Heart right ventricle (tissue), 16 donors: ENCODE data around the gene LEMD2. TPM values are rescaled to one million over a fixed set of nuclear protein-coding genes. Genes with fewer than 3 reads are reported as not detected.

Experiments
- ATAC-seq, 8 donors: fragments of 200-7000 bp; cut with Tn5 transposase; one replicate each; pipeline ENCODE4 v1.9.1; 2020; ENCODE audit warnings: mild to moderate bottlenecking in 8 of 8, moderate library complexity in 8 of 8, moderate number of reproducible peaks in 1 of 8
- DNase-seq, 2 donors: peaks; one replicate each; pipeline ENCODE4 v3.0.0-alpha.2; 2020
- H3K27ac ChIP-seq, 10 donors: fragments of 200-600 bp; sonication (generic) in 2 of 10; one replicate each; pipeline versions ENCODE4 v1.5.0 to v1.8.0; 2020 to 2022; ENCODE audit warnings: mild to moderate bottlenecking in 3 of 10
- H3K27me3 ChIP-seq, 7 donors: fragments of 200-600 bp; one replicate each; pipeline ENCODE4 v1.8.0; 2021 to 2022; ENCODE audit warnings: mild to moderate bottlenecking in 2 of 7
- H3K36me3 ChIP-seq, 9 donors: fragments of 200-600 bp; sonication (generic) in 1 of 9; one replicate each; pipeline versions ENCODE4 v1.5.0 to v1.8.0; 2020 to 2022; ENCODE audit warnings: mild to moderate bottlenecking in 2 of 9
- H3K4me1 ChIP-seq, 9 donors: fragments of 200-600 bp; sonication (generic) in 1 of 9; one replicate each; pipeline versions ENCODE4 v1.5.0 to v1.8.0; 2020 to 2022; ENCODE audit warnings: mild to moderate bottlenecking in 4 of 9
- H3K4me3 ChIP-seq, 10 donors: fragments of 200-600 bp; sonication (generic) in 2 of 10; one replicate each; pipeline versions ENCODE4 v1.5.0 to v1.8.0; 2020 to 2022; ENCODE audit warnings: mild to moderate bottlenecking in 7 of 10, moderate library complexity in 2 of 10
- H3K9me3 ChIP-seq, 11 donors: fragments of 200-600 bp in 10 of 11; sonication (generic) in 2 of 11; one replicate each; pipeline versions ENCODE4 v1.5.0 to v1.8.0; 2013 to 2022; ENCODE audit warnings: mild to moderate bottlenecking in 2 of 11, control low read depth in 1 of 11, moderate library complexity in 1 of 11
- CTCF ChIP-seq, 9 donors: fragments of 200-600 bp; sonication (generic) in 2 of 9; IDR thresholded peaks; one replicate each; pipeline versions ENCODE4 v1.5.0 to v1.8.0; 2021 to 2022; ENCODE audit warnings: antibody characterized with exemption in 9 of 9, mild to moderate bottlenecking in 5 of 9, moderate library complexity in 1 of 9
- WGBS, 2 donors: extraction: QIAGEN DNeasy Blood & Tissue Kit; methylation state at CpG; one replicate each; pipeline ENCODE4 v1.1.7; 2013; ENCODE audit warnings: inconsistent platforms in 1 of 2; 5-methylcytosine and 5-hydroxymethylcytosine counted together
- intact Hi-C, 10 donors: fragments of 100-400 bp; cut with DNase I; formaldehyde crosslinking; loops; one replicate each; pipeline versions ENCODE4 v1.11.1 to v1.14.2; 2022
- polyA plus RNA-seq, 2 donors: library from polyadenylated mRNA; stranded (reverse); fragments of 200-250 nt; gene quantifications; one replicate each; pipeline ENCODE4 v1.2.3, GENCODE V29; 2013
- total RNA-seq, 10 donors: library from RNA; stranded (reverse); fragmentation: NEBNext Ultra II Directional in 3 of 10; extraction: Animal tissue kit (Norgen Biotek cat#: 25700) in 3 of 10; gene quantifications; one replicate each; pipeline versions ENCODE4 v1.2.1 to v1.2.4, GENCODE V29; 2021 to 2023
- donor health status: Arrhythmogenic right ventricular cardiomyopathy.
- donor health status: ischemic (EF 13 %, LVEDD 7.1; RV severe dilation, severe dysfunction).
- donor health status: healthy with polysubstance abuse.
- donor health status: DM: no; HTN: yes; CAD: no.
- donor health status: DM: no; HTN: no; CAD: no.
- donor health status: ischemic (EF 25% LVEDD 6.9; RV normal size, moderate dysfunction).
- donor health status: ischemic (EF 25% LVEDD 5.7; RV mildly dilated, moderate dysfunction).
- donor health status: healthy.
- donor health status: DM: yes; HTN: yes; CAD: no.
- donor health status: Ischemic cardiomyopathy.
- donor health status: ischemic (EF 35%, LVEDD 5.7; RV mildly dilated, moderate dysfunction).
- donor health status: nonischemic (EF 11% LVEDD 7.7; RV severe dilation, severe dysfunction).
- donor health status: DM: yes; HTN: yes; CAD: no.
- donor health status: PGD.
- donor health status: ischemic (EF 29% LVEDD 5.4; RV normal size, mild dysfunction).
- donor health status: nonischemic (EF 23%, LVEDD 6.1; RV moderate dilation, normal function).

The LEMD2 gene
- total and polyA plus RNA-seq, 12 donors, result 18.5 to 45.9 (median 27.0) TPM

DNA sequence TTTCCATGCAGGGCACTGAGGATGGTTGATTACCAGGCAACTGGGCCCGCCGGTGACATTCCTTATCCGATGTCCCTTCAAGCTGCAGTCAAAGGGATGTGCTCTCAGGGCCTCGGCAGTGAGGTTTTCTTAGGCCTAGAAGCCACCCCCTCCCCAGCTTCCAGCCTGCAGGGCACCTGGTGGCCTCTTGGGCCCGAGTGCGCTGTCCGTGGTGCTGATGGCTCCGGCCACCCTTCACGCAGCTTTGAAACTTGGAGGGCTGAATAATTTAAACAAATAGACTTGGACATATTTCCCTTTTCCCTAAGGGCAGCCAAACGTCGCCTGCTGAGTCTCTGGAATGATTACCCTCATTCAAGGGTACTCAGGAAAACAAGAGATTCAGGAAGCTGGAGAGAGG, 23.7 kb upstream of the LEMD2 start:
- WGBS, 2 donors, result 2 to 4% methylated on average over 11 of the region's 11 CpGs
- H3K36me3 ChIP-seq, result no peaks in the 10 kb centered on the region
- peaks cover 4 to 79% (median 57%) of the 10 kb centered on the region in 7 donors for H3K27me3 ChIP-seq
- intact Hi-C loops, result no loop called here
- H3K9me3 ChIP-seq, result no peaks in the 10 kb centered on the region
- peaks cover 0 to 18% (median 11%) of the 10 kb centered on the region in 9 donors for H3K4me1 ChIP-seq
- peak; percentile 45 to 52 for DNase-seq
- no peak overlapping the region for H3K27ac ChIP-seq
- peak in 6 of 9 donors; percentile 11 to 53 (median 34) for TF ChIP-seq CTCF (IDR thresholded peaks at IDR 0.05)
- ATAC-seq, result peak in 5 of 8 donors; percentile 55 to 65 (median 63)
- no peak overlapping the region for H3K4me3 ChIP-seq

- TF ChIP-seq CTCF (IDR thresholded peaks at IDR 0.05), result no peak
- Histone ChIP-seq H3K27ac (no peak overlapping the region), H3K36me3 (no peaks in the 10 kb centered on the region), H3K27me3 (peaks cover 4 to 66% (median 42%) of the 10 kb centered on the region in 7 donors), H3K4me1 (peaks cover 0 to 27% (median 15%) of the 10 kb centered on the region in 9 donors), H3K4me3 (no peak overlapping the region), H3K9me3 (no peaks in the 10 kb centered on the region)
- DNase-seq (no peak), ATAC-seq (no peak)
- WGBS, 2 donors, result 11 to 30% methylated on average over 2 of the region's 2 CpGs
- intact Hi-C loops, result no loop called here
Observed at GRCh38 chr6:33809594-33809993, 20.7 kb upstream of the LEMD2 start.

- Histone ChIP-seq H3K27me3 (peaks cover 1 to 61% (median 36%) of the 10 kb centered on the region in 7 donors), H3K4me1 (peaks cover 0 to 27% (median 15%) of the 10 kb centered on the region in 9 donors), H3K4me3 (no peak overlapping the region), H3K36me3 (no peaks in the 10 kb centered on the region), H3K27ac (no peak overlapping the region), H3K9me3 (no peaks in the 10 kb centered on the region)
- ATAC-seq (peak in 2 of 8 donors; percentile 25 to 26), DNase-seq (no peak)
- TF ChIP-seq CTCF (IDR thresholded peaks at IDR 0.05), result no peak
- intact Hi-C loops, result no loop called here
- 38 to 52% methylated on average over 8 of the region's 8 CpGs for WGBS, 2 donors
Observed at GRCh38 chr6:33808641-33809180, 19.8 kb upstream of the LEMD2 start.

DNA sequence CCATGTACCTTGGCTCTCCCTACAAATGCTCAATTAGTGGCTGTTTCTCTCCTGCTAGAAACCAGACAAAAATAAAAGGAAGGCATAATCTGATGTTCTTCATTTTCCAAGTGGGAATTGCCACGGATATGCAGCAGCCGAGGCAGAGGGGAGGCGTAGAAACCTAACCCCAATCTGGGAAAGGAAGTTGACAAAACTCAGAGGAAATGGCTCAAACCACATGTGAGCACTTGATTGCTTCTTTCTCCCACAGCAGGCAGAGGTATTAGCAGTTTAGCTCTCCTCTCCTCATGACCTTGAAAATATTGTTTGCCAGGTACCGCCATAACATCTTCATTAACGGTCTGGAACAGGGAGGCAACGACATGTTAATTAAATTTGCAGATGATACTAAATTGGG, 18.7 kb upstream of the LEMD2 start:
- ATAC-seq (peak in 2 of 8 donors; percentile 44 to 54), DNase-seq (no peak)
- Histone ChIP-seq H3K4me1 (peaks cover 0 to 27% (median 15%) of the 10 kb centered on the region in 9 donors), H3K4me3 (no peak overlapping the region), H3K36me3 (no peaks in the 10 kb centered on the region), H3K27me3 (peaks cover 0 to 58% (median 33%) of the 10 kb centered on the region in 7 donors), H3K27ac (peak overlapping the region in 3 of 10 donors; percentile 2 to 39 (median 27)), H3K9me3 (no peaks in the 10 kb centered on the region)
- intact Hi-C loops, result no loop called here
- WGBS, 2 donors, result 46 to 51% methylated on average over 6 of the region's 6 CpGs
- TF ChIP-seq CTCF (IDR thresholded peaks at IDR 0.05), result no peak
